Breast epithelium (tissue), 4 donors: ENCODE data around the gene PCYT2. TPM values are rescaled to one million over a fixed set of nuclear protein-coding genes. Genes with fewer than 3 reads are reported as not detected.

Source experiments
- DNase-seq, 2 donors: peaks; one replicate each; pipeline ENCODE4 v3.0.0-alpha.2; 2019; ENCODE audit warnings: low spot score in 2 of 2
- H3K27ac ChIP-seq, 2 donors: fragments of 200-600 bp; sonication (generic) in 1 of 2; one replicate each; pipeline ENCODE4 v1.5.1; 2016 to 2019; ENCODE audit warnings: mild to moderate bottlenecking in 1 of 2
- H3K27me3 ChIP-seq, 2 donors: fragments of 200-600 bp; sonication (generic) in 1 of 2; one replicate each; pipeline versions ENCODE4 v1.5.1 to v1.6.0; 2017 to 2019; ENCODE audit warnings: control low read depth in 1 of 2, mild to moderate bottlenecking in 1 of 2
- H3K36me3 ChIP-seq: fragments of 200-600 bp; one replicate; pipeline ENCODE4 v1.5.1; 2019
- H3K4me1 ChIP-seq, 2 donors: fragments of 200-600 bp; sonication (generic); one replicate each; pipeline ENCODE4 v1.5.1; 2016 to 2019; ENCODE audit warnings: control low read depth in 1 of 2
- H3K4me3 ChIP-seq, 3 donors: fragments of 200-600 bp; sonication (generic); 1 replicate in 2 of 3; 2 replicates in 1 of 3; pipeline ENCODE4 v1.5.1; 2016 to 2019; ENCODE audit warnings: mild to moderate bottlenecking in 3 of 3, moderate library complexity in 2 of 3
- H3K9me3 ChIP-seq, 2 donors: fragments of 200-600 bp; sonication (generic) in 1 of 2; one replicate each; pipeline ENCODE4 v1.5.1; 2016 to 2019; ENCODE audit warnings: control low read depth in 1 of 2
- CTCF ChIP-seq, 3 donors: fragments of 450-650 bp; IDR thresholded peaks; one replicate each; pipeline ENCODE4 v1.5.1; 2016 to 2017; ENCODE audit warnings: antibody characterized with exemption in 3 of 3, mild to moderate bottlenecking in 3 of 3, moderate library complexity in 3 of 3
- POLR2A ChIP-seq: fragments of 450-650 bp; IDR thresholded peaks from one replicate; pipeline ENCODE4 v1.6.1; 2016; ENCODE audit warnings: antibody characterized with exemption, mild to moderate bottlenecking, moderate library complexity
- POLR2AphosphoS5 ChIP-seq, 3 donors: sonication (generic); formaldehyde crosslinking; IDR thresholded peaks; one replicate each; pipeline ENCODE4 v1.6.1; 2017; ENCODE audit warnings: antibody characterized with exemption in 3 of 3
- intact Hi-C: fragments of 100-400 bp; cut with DNase I; formaldehyde crosslinking; loops from one replicate; pipeline ENCODE4 v1.15.1; 2023; ENCODE audit warnings: low total_unique reads
- total RNA-seq, 3 donors: library from RNA; depleted of rRNA; stranded (reverse); fragments of >200 nt; gene quantifications; one replicate each; pipeline ENCODE4 v1.1.0, GENCODE V29; 2016

Gene PCYT2
- total RNA-seq, 3 donors from 2014 or later: 22.9 to 69.4 (median 35.9) TPM

- Histone ChIP-seq H3K36me3 (no peaks in the 10 kb centered on the region), H3K9me3 (no peaks in the 10 kb centered on the region), H3K27ac (no peak overlapping the region), H3K4me1 (peaks cover 0 to 12% of the 10 kb centered on the region in 2 donors), H3K27me3 (peaks cover 22 to 55% of the 10 kb centered on the region in 2 donors), H3K4me3 (no peak overlapping the region)
- DNase-seq: no peak
- TF ChIP-seq POLR2AphosphoS5 (IDR thresholded peaks at IDR 0.05) (no peak), CTCF (IDR thresholded peaks at IDR 0.05) (no peak), POLR2A (no peak)
- intact Hi-C loops: no loop called here
Measured at GRCh38 chr17:81957691-81958432, 46.7 kb upstream of the PCYT2 start.

GRCh38 chr17:81956607-81957589, 45.7 kb upstream of the PCYT2 start:
- peaks cover 20 to 46% of the 10 kb centered on the region in 2 donors for H3K27me3 ChIP-seq
- TF ChIP-seq POLR2AphosphoS5 (IDR thresholded peaks at IDR 0.05) (no peak), POLR2A (no peak), CTCF (IDR thresholded peaks at IDR 0.05) (no peak)
- H3K9me3 ChIP-seq: no peaks in the 10 kb centered on the region
- H3K27ac ChIP-seq: no peak overlapping the region
- peaks cover 0 to 12% of the 10 kb centered on the region in 2 donors for H3K4me1 ChIP-seq
- no peak overlapping the region for H3K4me3 ChIP-seq
- no peaks in the 10 kb centered on the region for H3K36me3 ChIP-seq
- intact Hi-C loops: no loop called here
- no peak for DNase-seq

GRCh38 chr17:81955756-81956544, 44.8 kb upstream of the PCYT2 start:
- intact Hi-C loops: no loop called here
- Histone ChIP-seq H3K9me3 (no peaks in the 10 kb centered on the region), H3K27ac (no peak overlapping the region), H3K4me1 (peaks cover 0 to 12% of the 10 kb centered on the region in 2 donors), H3K36me3 (no peaks in the 10 kb centered on the region), H3K27me3 (peaks cover 15 to 41% of the 10 kb centered on the region in 2 donors), H3K4me3 (no peak overlapping the region)
- TF ChIP-seq CTCF (IDR thresholded peaks at IDR 0.05): no peak
- no peak for TF ChIP-seq POLR2A
- TF ChIP-seq POLR2AphosphoS5 (IDR thresholded peaks at IDR 0.05): no peak
- DNase-seq: no peak

GRCh38 chr17:81955058-81955681, 44.0 kb upstream of the PCYT2 start:
- H3K27ac ChIP-seq: no peak overlapping the region
- DNase-seq: no peak
- H3K36me3 ChIP-seq: no peaks in the 10 kb centered on the region
- no peaks in the 10 kb centered on the region for H3K9me3 ChIP-seq
- peaks cover 10 to 35% of the 10 kb centered on the region in 2 donors for H3K27me3 ChIP-seq
- no peak overlapping the region for H3K4me3 ChIP-seq
- peaks cover 0 to 8% of the 10 kb centered on the region in 2 donors for H3K4me1 ChIP-seq
- TF ChIP-seq POLR2A: no peak
- no peak for TF ChIP-seq POLR2AphosphoS5 (IDR thresholded peaks at IDR 0.05)
- TF ChIP-seq CTCF (IDR thresholded peaks at IDR 0.05): no peak
- intact Hi-C loops: no loop called here
